Activated CD8-positive, alpha-beta memory T cell treated with anti-CD3 and anti-CD28 coated beads, Interleukin-2, amount 50 U/mL, for 1 hour (primary cell): Measurements from ENCODE around the gene ANAPC13.

Source experiments
- DNase-seq: peaks from one replicate; pipeline ENCODE4 v3.0.0-alpha.2; 2020; ENCODE audit errors: extremely low read depth

Gene ANAPC13, protein sequence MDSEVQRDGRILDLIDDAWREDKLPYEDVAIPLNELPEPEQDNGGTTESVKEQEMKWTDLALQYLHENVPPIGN

DNA sequence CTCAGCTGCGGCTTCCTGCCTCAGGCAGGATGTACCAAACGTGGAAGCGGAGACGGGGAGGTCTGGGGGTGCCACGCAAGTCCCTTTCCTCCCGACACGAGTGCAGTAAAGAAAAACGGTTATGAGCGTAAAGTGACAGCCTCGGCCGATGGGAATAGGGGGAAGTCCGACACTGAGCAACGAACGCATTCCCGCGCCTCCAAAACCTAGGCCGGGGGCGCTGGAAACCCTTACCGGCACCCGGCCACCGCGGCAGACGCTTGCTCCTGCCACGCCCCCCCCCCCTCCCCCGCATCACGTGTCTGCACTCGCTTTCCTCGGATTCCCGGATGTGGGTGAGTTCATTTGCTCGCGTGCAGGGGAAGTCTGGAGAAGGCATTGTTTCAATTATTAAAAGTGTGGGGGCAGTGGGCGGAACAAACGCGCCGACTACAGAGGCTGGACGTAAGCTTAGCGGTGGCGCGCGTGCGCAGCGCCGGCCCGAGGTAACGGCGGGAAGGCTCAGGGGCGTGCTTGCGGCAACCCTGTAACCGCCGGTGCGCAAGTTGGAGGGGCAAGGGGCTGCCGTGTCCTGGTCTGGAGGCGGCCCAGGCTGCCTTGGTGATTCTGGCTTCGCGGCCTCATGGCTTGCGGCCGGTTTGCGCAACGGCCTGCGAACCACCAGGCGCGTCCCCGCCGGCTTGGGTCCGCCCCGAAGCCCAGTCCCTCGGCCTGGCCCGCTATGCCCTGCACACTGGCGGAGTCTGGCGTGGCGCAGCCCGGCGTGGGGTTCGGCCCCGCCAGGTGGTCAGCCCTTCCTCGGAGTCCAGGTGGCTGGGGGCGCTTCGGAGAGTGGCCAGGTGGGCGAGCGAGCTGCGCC, at the start of gene ANAPC13, which contains the start of gene CEP63:
Gene ANAPC13, minus strand, starts transcription at position 268 of the 859 bp plus-strand sequence. CDS start 3,081 bp downstream, outside the sequence.
Gene CEP63, plus strand, starts transcription at position 340 of the 859 bp plus-strand sequence. CDS start 9,264 bp downstream, outside the sequence.
- peak; percentile 91 for DNase-seq

DNA sequence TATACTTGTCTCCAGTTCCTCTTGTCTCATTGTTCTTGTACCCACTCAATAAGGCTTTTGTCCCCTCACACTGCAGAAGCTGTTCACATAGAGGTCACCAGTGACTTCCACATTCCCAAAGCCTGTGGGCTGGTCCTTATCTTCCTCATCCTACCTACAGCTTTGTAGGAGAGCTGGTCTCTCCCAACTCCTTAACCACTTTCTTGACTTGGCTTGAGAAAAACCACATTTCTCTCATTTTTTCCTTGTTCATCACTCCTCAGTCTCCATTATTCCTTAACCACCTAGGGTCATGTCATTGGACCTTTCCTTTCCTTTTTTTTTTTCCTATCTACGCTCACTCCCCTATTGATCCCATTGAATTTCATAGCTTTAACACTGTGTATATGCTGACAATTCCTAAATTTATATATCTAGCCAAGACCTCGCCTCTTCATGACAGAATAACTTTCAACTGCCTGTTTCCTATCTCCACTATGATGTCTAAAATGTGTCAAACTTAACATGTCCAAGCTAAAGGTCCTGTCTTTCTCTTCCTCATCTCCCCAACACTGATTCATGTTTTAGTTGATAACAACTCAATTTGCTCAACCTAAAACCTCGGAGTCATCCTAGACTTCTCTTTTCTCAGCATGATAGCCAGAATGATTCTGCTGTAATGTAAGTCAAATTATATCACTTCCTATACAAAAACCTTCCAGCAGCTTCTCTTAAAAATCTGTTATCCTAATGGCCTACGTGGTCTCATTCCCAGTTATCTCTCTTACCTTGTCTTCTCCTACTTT, 49.6 kb upstream of the ANAPC13 start:
- no peak for DNase-seq

DNA sequence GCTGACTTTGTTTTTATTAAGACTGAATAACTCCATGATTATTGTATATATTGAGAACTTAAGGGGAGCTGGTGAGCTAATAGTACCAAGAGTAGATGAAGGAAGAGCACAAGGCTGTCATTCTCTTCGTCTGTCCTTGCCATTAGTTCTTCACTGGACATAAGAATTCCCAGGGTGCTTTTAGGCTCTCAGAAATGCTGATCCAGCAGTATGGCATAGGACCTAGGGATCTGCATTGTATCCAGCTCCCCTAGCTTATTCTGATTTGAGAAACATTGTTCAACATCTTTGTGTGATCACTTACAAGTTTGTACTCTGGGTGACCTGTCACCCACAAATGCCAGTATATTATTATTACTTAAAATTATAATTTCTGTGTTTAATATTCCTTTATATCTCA, 47.7 kb upstream of the ANAPC13 start:
- no peak for DNase-seq

DNA sequence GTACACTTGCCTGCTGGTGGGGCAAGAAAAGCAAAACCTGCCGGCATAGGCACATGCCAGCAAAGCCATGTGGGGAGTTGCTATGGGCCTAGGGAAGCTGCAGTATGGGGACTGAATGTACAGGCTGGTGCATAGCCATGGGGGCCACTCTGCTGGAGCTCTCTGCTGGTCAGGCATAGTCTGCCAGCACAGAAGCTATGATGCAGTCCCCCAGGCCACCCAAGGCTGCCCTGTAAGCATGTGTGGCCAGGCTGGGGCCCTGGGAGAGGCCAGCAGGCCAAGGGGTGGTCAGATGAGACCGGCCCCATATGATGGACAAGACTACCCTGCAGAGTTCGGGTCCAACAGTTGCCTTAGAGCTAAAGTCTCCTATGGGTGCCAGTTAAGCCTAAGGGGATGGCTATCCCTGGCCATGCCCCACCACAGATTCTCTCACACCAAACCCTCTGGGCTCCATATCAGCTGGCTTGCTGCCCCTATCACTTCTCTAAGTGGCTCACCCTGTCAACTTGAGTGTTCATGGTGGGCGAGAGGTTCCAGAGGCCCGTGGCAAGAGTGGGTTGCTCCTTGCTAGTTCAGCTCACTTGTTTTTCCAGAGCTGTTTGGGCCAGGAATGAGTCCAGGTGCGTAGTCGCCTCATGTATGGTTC, 41.9 kb upstream of the ANAPC13 start:
- no peak for DNase-seq

DNA sequence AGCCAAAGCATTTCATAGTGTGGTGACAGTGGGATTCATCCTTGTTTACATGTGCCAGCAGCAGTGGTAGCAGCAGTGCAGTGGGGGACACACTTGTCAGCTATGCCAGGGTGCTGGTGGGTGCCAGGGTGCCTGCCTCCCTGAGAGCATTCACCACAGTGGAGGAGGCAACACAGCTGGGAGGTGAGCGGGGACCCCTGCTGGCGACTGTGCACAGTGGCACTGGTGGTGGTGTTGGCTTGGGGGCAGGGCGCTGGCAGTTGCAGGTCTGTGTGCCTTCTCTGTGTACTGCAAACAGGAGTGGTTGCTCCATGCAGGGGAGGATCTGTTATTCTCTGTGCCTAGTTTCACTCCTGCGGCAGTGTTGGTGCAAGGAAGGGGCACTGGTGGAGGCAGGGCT, 41.3 kb upstream of the ANAPC13 start:
- no peak for DNase-seq

DNA sequence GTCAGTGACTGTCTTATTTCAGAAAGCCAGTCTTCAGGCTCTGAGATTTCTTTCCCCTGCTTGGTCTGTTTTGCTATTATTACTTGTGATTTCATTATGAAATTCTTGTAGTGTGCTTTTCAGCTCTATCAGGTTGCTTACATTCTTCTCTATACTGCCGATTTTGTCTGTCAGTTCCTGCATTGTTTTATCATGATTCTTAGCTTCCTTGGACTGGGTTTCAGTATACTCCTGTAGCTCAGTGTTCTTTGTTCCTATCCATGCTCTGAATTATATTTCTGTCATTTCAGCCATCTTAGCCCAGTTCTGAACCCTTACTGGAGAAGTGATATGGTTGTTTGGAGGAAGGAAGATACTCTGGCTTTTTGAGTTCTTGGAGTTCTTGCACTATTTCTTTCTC, 40.5 kb upstream of the ANAPC13 start:
- DNase-seq: no peak

DNA sequence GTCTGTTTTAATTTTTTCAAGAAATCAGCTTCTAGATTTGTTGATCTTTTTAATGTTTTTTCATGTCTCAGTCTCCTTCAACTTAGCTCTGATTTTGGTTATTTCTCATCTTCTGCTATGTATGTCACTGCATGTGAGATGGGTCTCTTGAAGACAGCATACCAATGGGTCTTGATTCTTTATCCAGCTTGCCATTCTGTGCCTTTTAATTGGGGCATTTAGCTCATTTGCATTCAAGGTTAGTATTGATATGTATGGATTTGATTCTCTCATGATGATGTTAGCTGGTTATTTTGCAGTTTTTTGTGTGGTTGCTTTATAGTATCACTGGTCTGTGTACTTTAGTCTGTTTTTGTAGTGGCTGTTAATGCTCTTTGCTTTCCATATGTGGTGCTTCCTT, 39.5 kb upstream of the ANAPC13 start:
- DNase-seq: no peak

DNA sequence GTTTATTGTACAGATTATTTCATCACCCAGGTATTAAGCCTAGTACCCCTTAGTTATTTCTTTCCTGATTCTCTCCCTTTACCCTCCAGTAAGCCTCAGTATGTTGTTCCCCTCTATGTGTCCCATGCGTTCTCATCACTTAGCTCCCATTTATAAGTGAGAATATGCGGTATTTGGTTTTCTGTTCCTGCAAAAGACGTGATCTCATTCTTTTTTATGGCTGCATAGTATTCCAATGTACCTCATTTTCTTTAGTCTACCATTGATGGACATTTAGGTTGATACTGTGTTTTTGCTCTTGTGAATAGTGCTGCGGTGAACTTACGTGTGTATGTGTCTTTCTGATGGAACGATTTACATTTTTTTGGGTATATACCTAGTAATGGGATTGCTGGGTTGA, 36.8 kb upstream of the ANAPC13 start:
- no peak for DNase-seq

DNA sequence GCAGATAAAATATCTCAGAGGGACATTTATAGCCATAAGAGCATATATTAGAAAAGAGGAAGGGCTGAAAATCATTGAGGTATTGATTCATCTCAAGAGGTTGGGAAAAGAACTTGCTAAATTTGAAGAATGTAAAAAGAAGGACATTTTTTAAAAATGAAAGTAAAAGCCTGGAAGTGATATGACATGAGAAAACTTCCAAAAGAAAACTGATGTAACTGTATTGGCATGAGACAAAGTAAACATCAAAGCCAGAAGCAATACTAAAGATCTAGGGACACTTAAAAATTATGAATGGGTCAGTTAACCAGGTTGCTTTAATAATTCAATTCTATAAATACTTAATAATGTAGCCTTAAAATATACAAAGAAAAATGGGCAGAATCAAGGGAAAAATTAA, 32.0 kb upstream of the ANAPC13 start:
- no peak for DNase-seq

DNA sequence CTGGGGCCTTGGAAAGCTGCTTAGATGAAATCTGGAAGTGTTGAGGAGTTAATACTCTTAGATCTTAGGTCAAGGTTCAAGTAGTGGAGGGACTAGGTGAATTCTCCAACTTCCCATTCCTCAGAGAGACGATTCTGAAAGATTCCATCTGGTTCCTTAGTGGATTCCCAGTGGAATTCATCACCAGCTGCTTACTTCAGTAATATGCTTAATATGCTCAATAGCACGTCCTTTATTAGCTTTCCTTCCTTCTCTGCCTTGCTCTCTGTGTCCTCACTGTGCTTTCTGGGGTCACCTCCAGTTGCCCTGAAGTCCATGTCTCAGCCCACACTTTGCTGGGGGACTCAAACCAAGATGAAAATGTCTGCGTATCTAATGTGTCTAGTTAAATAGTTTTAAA, 31.1 kb upstream of the ANAPC13 start:
- DNase-seq: no peak

DNA sequence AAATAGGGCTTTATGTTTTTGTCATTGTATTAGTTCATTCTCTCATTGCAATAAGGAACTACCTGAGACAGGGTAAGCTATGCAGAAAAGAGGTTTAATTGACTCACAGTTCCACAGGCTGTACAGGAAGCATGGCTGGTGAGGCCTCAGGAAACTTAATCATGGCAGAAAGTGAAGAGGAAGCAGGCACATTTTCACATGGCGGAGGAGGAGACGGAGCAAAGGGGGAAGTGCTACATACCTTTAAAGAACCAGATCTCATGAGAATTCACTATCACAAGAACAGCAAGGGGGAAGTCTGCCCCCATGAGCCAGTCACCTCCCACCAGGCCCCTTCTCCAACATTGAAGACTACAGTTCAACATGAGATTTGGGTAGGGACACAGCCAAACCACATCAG, 25.7 kb upstream of the ANAPC13 start:
- DNase-seq: no peak

DNA sequence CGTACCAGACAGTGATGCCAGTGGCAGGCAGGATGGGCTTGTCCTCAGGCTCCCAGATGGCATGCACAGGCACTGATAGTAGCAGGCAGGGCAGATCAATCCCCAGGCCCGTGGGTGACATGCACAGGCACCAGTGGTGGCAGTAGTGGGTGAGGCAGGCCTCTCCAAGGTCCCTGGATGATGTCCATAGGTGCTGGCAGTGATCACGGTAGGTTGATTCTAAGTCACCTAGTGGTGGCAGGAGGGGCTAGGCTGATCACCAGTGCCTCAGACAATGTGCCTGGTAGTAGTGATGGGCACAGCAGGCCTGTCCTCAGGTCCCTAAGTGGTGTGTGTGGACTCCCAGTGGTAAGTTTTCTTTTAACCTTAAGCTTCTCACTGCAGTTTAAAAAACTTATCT, 19.7 kb upstream of the ANAPC13 start:
- no peak for DNase-seq

DNA sequence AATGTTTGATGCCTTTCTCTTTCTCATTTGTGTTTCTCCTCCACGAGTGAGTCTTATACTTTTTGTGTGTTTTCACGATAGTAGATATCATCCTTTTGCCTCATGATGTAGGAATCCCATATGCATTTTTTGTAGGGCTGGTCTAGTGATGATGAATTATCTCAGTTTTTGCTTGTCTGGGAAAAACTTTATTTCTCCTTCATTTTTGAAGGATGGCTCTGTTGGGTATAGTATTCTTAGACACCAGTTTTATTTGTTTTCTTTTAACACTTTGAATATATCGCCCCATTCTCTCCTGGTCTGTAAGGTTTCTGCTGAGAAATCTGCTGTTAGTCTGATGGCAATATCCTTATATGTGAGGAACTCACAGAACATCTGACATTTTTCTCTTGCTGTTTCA, 18.3 kb upstream of the ANAPC13 start:
- DNase-seq: no peak

DNA sequence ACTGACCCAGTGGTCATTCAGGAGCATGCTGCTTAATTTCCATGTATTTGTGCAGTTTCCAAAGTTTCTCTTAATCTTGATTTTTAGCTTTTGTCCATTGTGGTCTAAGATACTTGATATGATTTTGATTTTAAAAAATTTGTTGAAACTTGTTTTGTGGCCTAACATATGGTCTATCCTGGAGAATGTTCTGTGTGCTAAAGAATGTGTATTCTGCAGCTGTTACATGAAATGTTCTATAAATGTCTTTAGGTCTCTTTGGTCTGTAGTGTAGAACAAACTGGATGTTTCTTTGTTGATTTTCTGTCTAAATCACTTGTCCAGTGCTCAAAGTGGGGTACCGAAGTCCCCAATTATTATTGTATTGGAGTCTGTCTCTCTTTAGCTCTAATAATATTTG, 17.5 kb upstream of the ANAPC13 start:
- DNase-seq: no peak

DNA sequence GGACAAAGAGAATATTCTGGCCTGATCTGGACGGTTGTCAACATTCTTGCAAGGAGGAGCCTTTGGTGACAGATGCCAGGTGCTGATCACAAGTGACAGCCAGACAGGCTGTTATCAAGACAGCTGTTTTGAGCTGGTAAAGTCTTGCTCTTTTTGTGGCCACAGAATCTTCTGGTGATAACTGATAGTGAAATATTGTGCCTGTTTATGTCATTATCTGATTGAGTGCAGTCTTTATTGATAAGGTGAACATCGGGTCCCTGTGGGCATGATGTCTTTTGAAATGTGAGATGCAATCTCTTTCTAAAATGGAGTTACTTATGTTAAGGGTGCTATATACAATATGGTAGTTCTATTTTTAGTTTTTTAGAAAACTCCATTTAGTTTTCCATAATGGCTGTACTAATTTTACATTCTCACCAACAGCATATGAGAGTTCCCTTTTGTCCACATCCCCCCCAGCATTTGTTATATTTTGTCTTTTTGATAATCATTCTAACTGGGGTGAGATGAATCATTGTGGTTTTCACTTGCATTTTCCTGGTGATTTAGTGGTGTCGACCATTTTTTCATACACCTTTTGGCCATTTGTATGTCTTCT, 10.8 kb upstream of the ANAPC13 start:
- DNase-seq: no peak

DNA sequence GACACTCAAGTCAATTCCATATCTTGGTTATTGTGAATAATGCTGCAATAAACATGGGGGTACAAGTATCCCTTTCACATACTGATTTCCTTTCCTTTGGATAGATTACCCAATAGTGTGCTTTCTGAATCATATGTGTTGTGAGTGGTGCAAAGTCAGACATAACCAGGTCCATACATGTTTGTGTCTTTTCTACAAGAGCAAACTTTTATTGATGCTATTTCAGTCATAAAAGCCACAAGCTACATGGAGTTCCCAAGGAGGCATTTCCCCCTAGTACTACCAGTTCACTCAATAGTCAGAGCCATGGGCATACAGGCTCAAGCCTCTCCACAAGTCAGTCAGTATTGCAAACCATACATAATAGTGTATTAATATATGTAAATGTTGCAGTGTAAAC, 10.2 kb upstream of the ANAPC13 start:
- DNase-seq: no peak

DNA sequence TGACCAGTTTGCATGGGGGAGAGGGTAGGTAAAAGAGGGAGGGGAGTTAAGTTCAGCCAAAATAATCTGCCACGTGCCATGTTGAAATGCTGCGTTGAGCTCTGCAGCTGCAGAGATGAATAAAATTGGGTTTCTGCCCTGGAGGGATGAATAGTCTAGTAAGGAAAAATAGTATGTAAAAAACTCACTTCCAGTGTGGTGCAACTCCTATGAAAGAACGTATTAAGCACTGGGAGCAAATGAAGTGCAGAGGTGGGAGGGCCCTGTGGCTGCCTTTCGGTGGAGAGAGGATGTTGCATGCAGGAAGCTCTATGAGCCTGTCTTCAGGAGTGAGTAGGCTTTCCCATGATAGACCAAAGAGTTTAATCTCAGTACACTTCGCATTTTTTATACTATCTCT, 8.7 kb upstream of the ANAPC13 start:
- DNase-seq: no peak

DNA sequence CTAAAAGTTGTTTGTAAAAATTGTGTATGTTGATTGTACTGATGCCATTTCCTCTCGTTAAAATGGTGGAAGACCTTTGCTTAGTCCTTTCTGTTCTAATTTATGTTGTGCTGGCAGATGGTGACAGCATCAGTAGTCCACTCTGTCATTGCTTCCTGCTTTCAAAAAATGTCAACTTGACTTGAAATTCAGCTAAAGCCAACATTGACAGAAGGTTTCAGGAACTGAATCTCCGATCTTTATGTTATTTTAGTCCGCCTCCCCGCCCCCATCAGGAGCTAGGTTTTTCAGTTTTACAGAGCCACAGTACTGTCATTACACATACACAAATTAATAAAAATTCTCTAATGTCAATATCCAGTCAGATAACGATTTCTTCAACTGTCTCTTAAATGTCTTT, 1.6 kb upstream of the ANAPC13 start:
- no peak for DNase-seq

DNA sequence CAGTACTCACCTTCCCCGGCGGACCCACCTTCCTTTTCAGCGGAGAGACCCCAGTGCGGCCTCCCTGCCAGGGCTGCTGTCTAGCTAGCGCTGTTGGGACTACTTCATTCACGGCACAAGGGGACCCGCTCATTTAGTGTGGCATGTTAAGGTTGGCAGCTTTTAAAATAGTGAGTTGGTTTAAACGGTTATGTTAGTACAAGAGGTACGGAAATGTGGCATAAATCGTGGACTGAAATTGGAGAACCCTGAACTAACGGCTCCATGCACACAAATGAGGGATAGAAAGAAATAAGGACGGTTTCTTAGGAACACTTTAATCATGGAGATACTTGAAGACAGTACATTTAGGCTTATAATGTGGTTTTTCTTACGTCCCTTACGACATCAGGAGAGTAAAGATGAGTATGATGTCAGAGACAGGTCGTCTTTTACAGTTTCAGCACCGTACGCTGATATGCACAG, 824 bp upstream of the ANAPC13 start:
- DNase-seq: no peak

DNA sequence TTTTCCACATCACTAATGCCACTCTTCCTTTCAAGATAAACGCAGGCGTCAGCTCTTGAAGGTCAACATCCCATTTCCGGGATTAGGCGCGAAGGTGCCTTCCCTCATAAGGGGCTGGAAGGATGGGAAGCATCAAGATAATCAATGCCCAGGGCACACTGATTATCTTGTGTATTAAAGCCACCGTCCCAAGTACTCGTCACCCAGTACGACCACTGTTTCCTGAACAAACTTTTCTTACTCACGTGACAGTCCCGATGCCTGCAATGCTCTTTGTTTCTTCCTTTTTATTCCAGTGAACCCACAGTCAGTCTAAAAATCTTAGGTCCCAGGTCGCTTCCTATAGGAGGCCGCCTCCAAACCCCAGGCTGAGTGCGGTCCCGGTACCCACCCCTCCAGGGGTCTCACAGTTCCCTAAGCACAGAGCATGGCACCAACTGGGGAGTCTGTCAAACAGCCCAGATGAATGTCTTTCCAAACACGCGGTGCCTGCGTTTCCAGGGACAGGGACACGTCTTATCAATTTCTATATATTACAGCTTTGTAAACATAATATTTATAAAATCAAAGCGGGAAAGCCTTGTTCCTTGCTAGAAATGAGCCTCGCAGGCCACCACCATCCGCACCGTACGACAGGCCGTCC, 589 bp downstream of the ANAPC13 start:
- no peak for DNase-seq

DNA sequence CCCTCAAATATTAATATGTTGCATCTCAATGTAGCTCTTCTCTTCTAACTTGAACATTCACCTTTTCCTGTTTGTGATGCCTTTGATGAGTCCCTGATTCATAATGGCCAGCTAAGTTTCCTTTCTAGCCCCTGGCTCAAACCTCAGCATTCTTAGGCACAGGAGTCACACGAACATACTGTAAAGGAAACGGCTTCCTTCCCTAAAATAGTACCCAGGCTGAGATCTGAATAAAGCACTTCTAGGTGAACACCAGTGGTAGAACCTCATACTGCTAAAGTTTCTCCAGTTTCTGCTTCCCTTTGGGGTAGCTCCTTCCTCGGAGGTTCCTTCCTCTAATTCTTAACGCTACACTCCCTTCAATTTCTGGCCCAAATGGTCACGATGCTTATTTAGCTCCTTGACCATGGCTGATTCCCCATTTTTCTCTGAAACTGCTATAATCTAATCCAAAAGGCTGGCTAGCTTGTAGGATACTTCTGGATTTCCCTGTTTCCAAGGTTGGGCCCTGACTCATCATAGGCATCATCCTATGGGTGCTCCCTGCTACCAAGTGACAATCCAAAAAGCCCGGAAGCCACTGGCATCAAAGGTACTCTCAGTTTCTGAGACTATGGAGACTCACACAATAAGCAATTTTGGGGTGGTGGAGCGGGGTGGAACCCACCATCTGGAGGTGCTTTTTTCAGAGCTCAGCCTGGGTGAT, 2.4 kb downstream of the ANAPC13 start:
- no peak for DNase-seq
